Effector CD8-positive, alpha-beta T cell (primary cell): ENCODE data around the gene DOK4.
"Not testable (repeated sequence)": the region's sequence is repeated elsewhere in the genome, so short reads cannot be mapped to it uniquely, and the experiment has no call there.

Source experiments
- DNase-seq: peaks from one replicate; lab custom pipeline; 2025; lab: John Stamatoyannopoulos, UW

DOK4 gene

GRCh38 chr16:57502048-57502775, 15.9 kb upstream of the DOK4 start:
- no peak for DNase-seq

GRCh38 chr16:57501492-57501891, 15.2 kb upstream of the DOK4 start:
- DNase-seq, result no peak

DNA sequence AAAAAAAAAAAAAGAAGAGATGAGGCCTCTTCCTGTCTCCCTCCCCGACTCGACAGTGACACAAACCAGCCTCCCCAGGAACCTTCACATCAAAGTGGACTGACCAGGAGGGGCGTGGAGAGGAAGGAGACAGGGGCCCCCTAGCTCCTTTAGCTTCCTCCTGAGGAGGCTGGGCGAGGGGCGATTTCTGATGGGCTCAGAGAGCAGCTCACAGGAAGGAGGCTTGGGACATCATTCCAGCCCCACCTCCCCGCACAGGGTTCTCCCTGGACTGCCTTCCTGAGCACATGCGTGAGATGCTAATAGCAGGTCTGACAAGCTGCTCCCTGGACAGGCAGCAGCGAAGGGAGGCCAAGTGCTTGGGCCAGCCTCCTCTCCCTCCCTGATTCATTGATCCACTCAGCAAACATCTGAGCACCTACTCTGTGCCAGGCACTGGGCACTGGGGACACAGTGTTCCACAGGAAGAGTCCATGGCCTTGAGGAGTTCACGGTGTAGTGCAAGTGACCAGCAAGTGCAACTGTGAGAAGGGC, 14.4 kb upstream of the DOK4 start:
- DNase-seq, result no peak

DNA sequence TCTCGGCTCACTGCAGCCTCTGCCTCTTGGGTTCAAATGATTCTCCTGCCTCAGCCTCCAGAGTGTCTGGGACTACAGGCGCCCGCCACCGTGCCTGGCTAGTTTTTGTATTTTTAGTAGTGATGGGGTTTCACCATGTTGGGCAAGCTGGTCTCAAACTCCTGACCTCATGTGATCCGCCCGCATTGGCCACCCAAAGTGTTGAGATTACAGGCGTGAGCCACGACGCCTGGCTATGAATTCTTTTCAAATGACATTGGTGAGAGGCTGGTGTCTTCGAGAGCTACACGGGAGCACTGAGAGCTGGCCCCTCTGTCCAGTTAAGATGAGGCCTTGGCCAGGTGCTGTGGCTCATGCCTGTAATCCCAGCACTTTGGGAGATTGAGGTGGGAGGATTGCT, 13.6 kb upstream of the DOK4 start:
- not testable (repeated sequence) for DNase-seq

DNA sequence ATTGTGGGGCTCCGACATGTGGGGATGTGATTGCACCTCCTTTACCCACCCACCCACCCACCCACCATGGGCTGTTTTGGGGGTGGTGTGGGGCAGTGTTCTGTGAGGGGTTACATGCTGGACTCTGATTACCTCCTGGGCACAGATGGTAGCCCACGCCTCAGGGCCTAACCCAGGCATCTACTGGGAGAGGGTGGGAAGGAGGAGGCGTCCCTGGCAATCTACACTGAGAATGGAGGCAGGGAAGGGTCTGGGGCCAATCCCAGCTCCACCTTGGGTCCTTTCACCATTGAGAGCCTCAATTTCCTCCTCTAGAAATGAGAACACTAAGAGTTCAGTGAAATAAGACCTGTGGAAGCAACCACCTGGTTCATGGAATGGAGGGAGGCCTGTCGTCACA, 11.7 kb upstream of the DOK4 start:
- DNase-seq, result no peak

- no peak for DNase-seq
Measured at GRCh38 chr16:57497121-57497520, 10.8 kb upstream of the DOK4 start.

GRCh38 chr16:57493767-57494166, 7.5 kb upstream of the DOK4 start:
- no peak for DNase-seq

GRCh38 chr16:57489229-57489628, 2.9 kb upstream of the DOK4 start:
- no peak for DNase-seq

DNA sequence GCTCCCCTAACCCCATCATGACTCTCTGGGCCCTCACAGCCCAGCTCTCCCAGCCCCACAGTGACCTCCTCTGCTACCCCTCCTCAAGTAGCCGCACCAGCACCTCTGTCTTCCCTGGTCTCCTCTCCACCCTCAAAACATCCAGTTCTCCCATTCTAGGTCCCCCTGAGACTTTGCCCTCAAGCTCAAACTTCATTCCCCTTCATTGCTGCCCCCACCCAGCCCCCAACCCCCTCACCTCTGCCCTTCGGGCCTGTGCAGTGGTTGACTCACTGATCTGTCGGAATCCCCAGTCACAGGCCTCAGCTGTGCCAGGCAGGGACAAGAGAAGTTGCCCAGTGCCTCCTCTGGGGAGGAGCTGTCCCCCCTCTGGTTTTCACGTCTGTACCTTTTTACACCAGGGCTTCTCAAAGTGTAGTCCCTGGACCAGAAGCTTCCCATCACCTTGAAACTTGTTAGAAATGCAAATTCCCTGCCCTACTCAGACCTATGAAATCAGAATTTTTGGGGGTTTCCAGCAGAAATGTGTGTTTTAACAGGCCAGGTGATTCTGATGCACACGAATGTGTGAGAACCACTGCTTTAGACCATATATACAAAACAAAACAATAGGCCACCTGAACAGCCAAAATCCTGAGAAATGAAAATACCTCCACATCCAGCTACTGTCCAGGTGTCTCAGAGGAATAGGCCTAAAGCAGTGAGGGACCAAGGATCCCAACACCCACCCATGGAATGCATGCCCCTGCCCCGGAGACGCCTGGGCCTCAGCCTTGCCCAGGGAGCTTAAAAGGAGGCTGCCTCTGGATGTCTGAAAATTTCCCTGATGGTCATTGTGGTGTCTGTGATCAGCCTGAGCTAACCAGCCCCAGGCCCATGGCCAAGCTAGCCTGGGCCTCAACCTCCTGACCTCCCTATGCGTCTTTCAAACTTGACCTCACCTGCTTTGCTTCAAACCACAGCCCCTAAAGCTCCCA, 853 bp upstream of the DOK4 start:
- DNase-seq, result no peak

DNA sequence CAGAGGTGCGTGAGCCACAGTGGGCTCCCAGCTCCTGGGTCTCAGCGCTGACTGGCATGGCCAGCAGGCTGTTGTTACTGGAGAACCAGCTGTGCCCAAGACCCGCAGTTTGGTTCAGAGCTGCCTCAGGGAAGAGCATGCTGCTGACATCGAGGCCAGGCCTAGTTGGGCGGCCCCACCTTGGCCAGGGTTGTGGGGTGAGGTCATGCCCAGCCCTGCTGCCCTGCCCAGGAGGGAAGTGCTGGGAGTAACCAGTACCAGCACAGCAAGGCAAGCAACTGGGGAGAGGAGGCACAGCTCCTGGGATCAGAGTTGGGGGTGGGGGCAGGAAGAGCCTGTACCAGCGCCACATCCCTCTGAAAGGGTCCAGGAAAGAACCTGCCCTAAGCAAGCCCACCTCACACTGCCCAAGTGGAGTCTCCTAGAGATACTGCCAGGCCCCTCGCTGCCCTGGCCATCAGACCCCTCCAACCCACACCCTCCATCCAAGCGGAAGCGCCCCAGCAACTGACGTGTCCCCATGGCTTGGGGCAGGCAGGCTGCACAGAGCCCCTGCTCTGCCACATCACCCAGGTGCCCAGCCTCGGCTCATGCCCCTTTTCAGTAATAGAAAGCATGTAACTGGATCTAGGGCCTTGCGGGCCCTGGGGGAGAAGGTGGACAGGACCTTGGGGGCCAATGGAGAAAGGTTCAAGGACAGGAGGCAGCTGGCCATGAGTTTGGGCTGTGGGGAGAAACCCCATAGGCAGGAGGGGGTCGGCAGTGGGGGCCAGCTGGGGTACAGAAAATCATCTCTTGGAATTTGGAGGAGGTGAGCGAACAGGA, 990 bp downstream of the DOK4 start:
- DNase-seq, result no peak

DNA sequence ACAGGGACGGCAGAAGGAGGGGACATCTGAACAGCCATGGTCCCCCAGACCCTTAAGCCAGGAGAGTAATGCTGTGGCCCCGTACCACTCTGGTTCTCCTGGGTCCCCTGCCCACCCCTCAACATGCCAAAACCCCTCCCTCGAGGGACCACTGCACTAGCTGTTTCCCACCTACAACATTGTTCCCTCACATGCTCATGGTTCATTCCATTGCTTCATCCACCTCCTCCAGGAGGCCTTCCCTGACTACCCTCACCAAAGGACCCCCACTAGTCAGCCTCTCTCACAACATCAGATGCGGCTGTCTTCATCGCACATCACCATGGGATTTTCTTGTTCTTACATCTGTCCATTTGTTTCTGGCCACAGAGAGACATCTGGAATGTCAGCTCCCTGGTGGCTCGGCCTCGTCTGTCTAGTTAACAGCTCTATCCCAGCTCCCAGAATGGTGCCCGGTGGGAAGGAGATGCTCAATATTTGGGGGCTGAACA, 1.7 kb downstream of the DOK4 start:
- DNase-seq, result no peak

GRCh38 chr16:57483725-57484514, 2.4 kb downstream of the DOK4 start:
- no peak for DNase-seq

DNA sequence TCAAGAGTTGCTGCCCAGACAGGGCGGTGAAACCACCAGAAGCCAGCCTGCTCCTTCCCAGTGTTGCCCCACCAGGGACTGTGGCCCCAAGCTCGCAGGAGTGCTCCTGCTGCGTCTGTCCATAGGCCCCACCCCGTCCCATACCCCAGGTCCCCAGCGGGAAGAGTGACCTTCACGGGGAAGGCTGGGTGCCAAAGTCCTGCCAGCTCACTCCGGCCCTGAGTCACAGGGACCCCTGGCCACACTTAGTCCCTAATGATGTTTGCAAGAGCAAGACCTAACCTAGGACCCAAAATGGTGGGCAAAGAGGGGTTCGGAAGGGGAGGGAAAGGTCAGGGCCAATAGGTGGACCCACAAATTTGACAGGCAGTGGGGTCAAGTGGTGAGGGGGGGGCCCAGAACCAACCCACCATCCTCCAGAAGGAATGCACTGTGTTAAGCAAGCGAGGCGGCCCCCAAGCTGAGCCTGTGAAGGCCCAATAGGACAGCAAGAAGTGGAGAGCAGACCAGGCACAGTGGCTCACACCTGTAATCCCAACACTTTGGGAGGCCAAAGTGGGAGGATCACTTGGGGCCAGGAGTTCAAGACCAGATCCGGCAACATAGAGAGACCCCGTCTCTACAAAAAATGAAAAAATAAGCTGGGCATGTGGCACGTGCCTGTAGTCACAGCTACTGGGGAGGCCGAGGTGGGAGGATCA, 3.3 kb downstream of the DOK4 start:
- DNase-seq, result no peak

DNA sequence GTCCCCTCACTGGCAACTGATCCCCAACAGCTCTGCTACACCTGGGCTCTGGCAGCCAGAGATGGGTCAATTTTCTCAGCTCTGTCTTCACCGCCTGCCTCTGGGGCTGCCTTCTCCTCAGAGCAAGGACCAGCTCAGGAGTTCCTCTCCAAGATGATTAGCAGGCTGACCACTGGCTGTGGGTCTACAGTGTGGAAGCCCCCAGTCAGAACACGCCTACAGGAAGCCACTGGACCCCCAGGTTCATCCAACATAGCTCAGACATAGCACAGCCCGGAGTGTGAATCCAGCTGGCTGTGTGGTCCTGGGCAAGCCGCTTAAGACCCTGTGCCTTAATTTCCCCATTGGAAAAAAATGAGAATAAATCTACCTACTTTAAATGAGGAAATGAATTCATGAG, 4.9 kb downstream of the DOK4 start:
- DNase-seq, result no peak

DNA sequence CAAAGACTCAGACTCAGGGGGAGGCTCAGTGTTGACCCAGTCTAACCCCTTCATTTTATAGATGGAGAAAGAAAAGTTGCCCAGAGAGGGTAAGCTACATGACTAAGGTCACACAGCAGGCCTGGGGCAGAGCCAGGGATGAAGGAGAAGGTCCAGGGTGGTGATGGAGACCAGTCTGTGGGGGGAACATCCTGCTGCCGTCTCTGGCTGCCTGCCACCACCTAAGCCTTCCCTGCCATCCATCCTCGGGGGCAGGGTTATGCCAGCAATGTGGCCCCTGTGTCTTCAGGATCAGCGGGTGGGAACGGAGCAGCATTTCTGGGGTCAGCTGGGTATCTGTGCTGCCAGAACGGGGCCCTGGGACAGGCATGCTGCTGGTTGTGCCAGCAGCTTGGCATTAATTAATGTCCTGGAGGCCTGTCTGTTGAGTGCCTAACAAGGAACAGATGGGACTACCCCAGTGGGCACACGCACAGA, 5.5 kb downstream of the DOK4 start:
- no peak for DNase-seq

DNA sequence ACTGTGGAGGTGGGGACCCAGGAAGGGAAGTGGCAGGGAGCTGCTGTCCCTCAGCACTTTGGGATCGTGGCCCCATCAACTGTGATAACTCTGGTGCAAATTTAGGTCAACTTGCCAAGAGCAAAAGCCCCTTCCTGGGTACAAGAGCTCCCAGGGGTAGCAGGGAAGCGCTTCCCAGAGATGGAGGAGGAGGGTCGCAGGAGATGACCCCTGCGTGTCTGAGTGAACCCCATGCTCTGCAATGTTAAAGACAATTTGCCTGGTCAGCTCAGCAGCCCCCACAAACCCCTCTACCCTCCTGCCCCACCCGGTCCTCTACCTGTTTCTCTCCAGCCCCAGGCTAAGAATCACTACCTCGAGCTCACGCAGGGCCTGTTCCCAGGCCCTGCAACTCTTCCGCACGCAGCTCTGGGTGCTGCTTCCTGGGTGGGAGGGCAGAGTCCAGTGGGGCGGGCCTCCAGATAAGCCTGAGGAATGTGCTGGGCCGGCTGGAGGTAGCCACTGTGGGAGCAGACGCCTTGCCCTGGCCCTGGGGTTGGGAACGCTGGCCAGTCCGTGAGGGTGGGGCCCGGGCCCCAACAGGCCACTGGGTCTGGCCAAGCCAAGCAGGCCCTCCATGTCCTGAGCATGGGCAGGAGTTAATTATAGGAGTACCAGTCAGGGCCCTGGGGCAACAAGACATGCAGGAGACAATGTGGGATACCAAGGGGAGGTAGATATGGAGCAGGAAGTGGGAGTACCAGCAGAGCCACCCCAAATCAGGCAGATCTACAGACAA, 6.1 kb downstream of the DOK4 start:
- DNase-seq, result no peak

- DNase-seq, result no peak
Measured at GRCh38 chr16:57479205-57479975, 6.9 kb downstream of the DOK4 start.

- DNase-seq, result no peak
Measured at GRCh38 chr16:57478396-57479204, 7.7 kb downstream of the DOK4 start.
